Trophoblast cell (in vitro differentiated cells and primary cell): ENCODE results near the gene SUCLG2.

ENCODE experiments used
- DNase-seq, 2 donors: peaks; one replicate each; pipeline ENCODE4 v3.0.0-alpha.2; 2016
- H2AFZ ChIP-seq: 2 replicates; pipeline ENCODE4 v1.6.1; 2013; ENCODE audit warnings: low read length, moderate library complexity, mild to moderate bottlenecking; ENCODE audit not compliant: insufficient read depth, poor library complexity
- H2AK5ac ChIP-seq: 2 replicates; pipeline ENCODE4 v1.6.1; 2013; ENCODE audit warnings: mild to moderate bottlenecking, low read length
- H2BK120ac ChIP-seq: 2 replicates; pipeline ENCODE4 v1.6.1; 2013; ENCODE audit warnings: low read length, mild to moderate bottlenecking, moderate library complexity; ENCODE audit not compliant: insufficient read depth, poor library complexity
- H2BK12ac ChIP-seq: 2 replicates; pipeline ENCODE4 v1.6.1; 2013; ENCODE audit warnings: mild to moderate bottlenecking, low read length, moderate library complexity
- H2BK5ac ChIP-seq: 2 replicates; pipeline ENCODE4 v1.6.1; 2013; ENCODE audit warnings: low read length, low read depth, moderate library complexity, mild to moderate bottlenecking; ENCODE audit not compliant: poor library complexity
- H3K14ac ChIP-seq: 2 replicates; pipeline ENCODE4 v1.6.1; 2013; ENCODE audit warnings: mild to moderate bottlenecking, low read length
- H3K18ac ChIP-seq: 2 replicates; pipeline ENCODE4 v1.6.1; 2013; ENCODE audit warnings: mild to moderate bottlenecking, low read length
- H3K23ac ChIP-seq: 2 replicates; pipeline ENCODE4 v1.6.1; 2013; ENCODE audit warnings: low read length
- H3K27ac ChIP-seq: 2 replicates; pipeline ENCODE4 v1.5.1; 2013; ENCODE audit warnings: low read depth, mild to moderate bottlenecking, inconsistent platforms, low read length, moderate library complexity
- H3K27me3 ChIP-seq: 2 replicates; pipeline ENCODE4 v1.6.1; 2013; ENCODE audit warnings: inconsistent platforms, mild to moderate bottlenecking, low read length, moderate library complexity; ENCODE audit not compliant: insufficient read depth
- H3K36me3 ChIP-seq, 2 experiments: 1 replicate in 1 of 2; 2 replicates in 1 of 2; pipeline ENCODE4 v1.6.1; 2013; ENCODE audit warnings: low read length in 2 of 2, mild to moderate bottlenecking in 2 of 2, moderate library complexity in 1 of 2; ENCODE audit not compliant: insufficient read depth in 2 of 2, control insufficient read depth in 1 of 2
- H3K4ac ChIP-seq: 2 replicates; pipeline ENCODE4 v1.6.1; 2013; ENCODE audit warnings: low read depth, mild to moderate bottlenecking, low read length, moderate library complexity
- H3K4me1 ChIP-seq, 2 experiments: 1 replicate in 1 of 2; 2 replicates in 1 of 2; pipeline ENCODE4 v1.6.1; 2013; ENCODE audit warnings: low read length in 2 of 2, mild to moderate bottlenecking in 2 of 2, moderate library complexity in 1 of 2; ENCODE audit not compliant: insufficient read depth in 2 of 2, control insufficient read depth in 1 of 2
- H3K4me2 ChIP-seq: 2 replicates; pipeline ENCODE4 v1.6.1; 2013; ENCODE audit warnings: inconsistent platforms, mild to moderate bottlenecking, low read length, moderate library complexity
- H3K4me3 ChIP-seq: 2 replicates; pipeline ENCODE4 v1.5.1; 2013; ENCODE audit warnings: mild to moderate bottlenecking, low read depth, low read length, inconsistent platforms
- H3K79me1 ChIP-seq: one replicate; pipeline ENCODE4 v1.6.1; 2013; ENCODE audit warnings: low read length
- H3K79me2 ChIP-seq: 2 replicates; pipeline ENCODE4 v1.6.1; 2013; ENCODE audit warnings: low read length, mild to moderate bottlenecking; ENCODE audit not compliant: control insufficient read depth, insufficient read depth, poor library complexity
- H3K9ac ChIP-seq: 2 replicates; pipeline ENCODE4 v1.6.1; 2013; ENCODE audit warnings: mild to moderate bottlenecking, low read length
- H3K9me3 ChIP-seq: 2 replicates; pipeline ENCODE4 v1.6.1; 2013; ENCODE audit warnings: low read depth, mild to moderate bottlenecking, control low read depth, inconsistent platforms, low read length; ENCODE audit not compliant: insufficient read depth
- H4K12ac ChIP-seq: 2 replicates; pipeline ENCODE4 v1.6.1; 2013; ENCODE audit warnings: low read depth, mild to moderate bottlenecking, low read length, moderate library complexity
- H4K8ac ChIP-seq: 2 replicates; pipeline ENCODE4 v1.6.1; 2013; ENCODE audit warnings: low read depth, mild to moderate bottlenecking, low read length, moderate library complexity
- H4K91ac ChIP-seq: one replicate; pipeline ENCODE4 v1.6.1; 2013; ENCODE audit warnings: low read depth, mild to moderate bottlenecking, low read length, moderate library complexity
- WGBS: extraction: QIAGEN DNeasy Blood & Tissue Kit; methylation state at CpG from one replicate; pipeline ENCODE4 v1.1.7; 2013; ENCODE audit warnings: missing lambda C conversion rate; ENCODE audit not compliant: insufficient read length, insufficient coverage; ENCODE audit errors: extremely low coverage; 5-methylcytosine and 5-hydroxymethylcytosine counted together

The SUCLG2 gene

GRCh38 chr3:67595424-67595823, 59.0 kb downstream of the SUCLG2 start:
- no peaks in the 10 kb centered on the region for H3K79me2 ChIP-seq
- no peaks in the 10 kb centered on the region for H3K9me3 ChIP-seq
- no peak overlapping the region for H4K8ac ChIP-seq
- no peak overlapping the region for H3K14ac ChIP-seq
- H2BK120ac ChIP-seq, result no peak overlapping the region
- H2AFZ ChIP-seq, result no peak overlapping the region
- no peak overlapping the region for H2BK12ac ChIP-seq
- no peak overlapping the region for H3K4me2 ChIP-seq
- H3K4me3 ChIP-seq, result no peak overlapping the region
- DNase-seq, result no peak
- no peak overlapping the region for H4K12ac ChIP-seq
- no peak overlapping the region for H3K23ac ChIP-seq
- H3K4ac ChIP-seq, result no peak overlapping the region
- no peak overlapping the region for H3K18ac ChIP-seq
- H3K9ac ChIP-seq, result no peak overlapping the region
- no peaks in the 10 kb centered on the region for H3K79me1 ChIP-seq
- H3K27ac ChIP-seq, result no peak overlapping the region
- no peaks in the 10 kb centered on the region for H3K4me1 ChIP-seq
- H2AK5ac ChIP-seq, result no peak overlapping the region
- no peak overlapping the region for H2BK5ac ChIP-seq
- H3K36me3 ChIP-seq, result no peaks in the 10 kb centered on the region
- no peaks in the 10 kb centered on the region for H3K27me3 ChIP-seq
- H4K91ac ChIP-seq, result no peak overlapping the region
- WGBS, result no CpG with 5 or more reads among the region's 3 CpGs

GRCh38 chr3:67593761-67594234, 60.6 kb downstream of the SUCLG2 start:
- Histone ChIP-seq H3K27ac (no peak overlapping the region), H4K91ac (no peak overlapping the region), H3K36me3 (no peaks in the 10 kb centered on the region), H3K18ac (no peak overlapping the region), H3K27me3 (no peaks in the 10 kb centered on the region), H3K23ac (no peak overlapping the region), H3K79me2 (no peaks in the 10 kb centered on the region), H3K4ac (no peak overlapping the region), H4K12ac (no peak overlapping the region), H3K4me3 (no peak overlapping the region), H3K9me3 (no peaks in the 10 kb centered on the region), H3K14ac (no peak overlapping the region), H3K4me2 (no peak overlapping the region), H4K8ac (no peak overlapping the region), H2AK5ac (no peak overlapping the region), H2BK5ac (no peak overlapping the region), H3K79me1 (no peaks in the 10 kb centered on the region), H3K9ac (no peak overlapping the region), H2AFZ (no peak overlapping the region), H3K4me1 (no peaks in the 10 kb centered on the region), H2BK12ac (no peak overlapping the region), H2BK120ac (no peak overlapping the region)
- peak; percentile 62 to 79 for DNase-seq
- no CpG with 5 or more reads among the region's 4 CpGs for WGBS

GRCh38 chr3:67592057-67592456, 62.4 kb downstream of the SUCLG2 start:
- H3K18ac ChIP-seq, result no peak overlapping the region

GRCh38 chr3:67587811-67588210, 66.6 kb downstream of the SUCLG2 start:
- Histone ChIP-seq H3K18ac (no peak overlapping the region), H3K79me2 (no peaks in the 10 kb centered on the region), H4K91ac (no peak overlapping the region), H4K8ac (no peak overlapping the region), H4K12ac (no peak overlapping the region), H3K27ac (no peak overlapping the region), H2BK12ac (no peak overlapping the region), H3K23ac (no peak overlapping the region), H3K9ac (no peak overlapping the region), H2AK5ac (no peak overlapping the region), H2BK120ac (no peak overlapping the region), H3K4me3 (no peak overlapping the region), H3K14ac (no peak overlapping the region), H2BK5ac (no peak overlapping the region), H3K4me1 (no peaks in the 10 kb centered on the region), H3K4me2 (no peak overlapping the region), H2AFZ (no peak overlapping the region), H3K36me3 (no peaks in the 10 kb centered on the region), H3K9me3 (no peaks in the 10 kb centered on the region), H3K27me3 (no peaks in the 10 kb centered on the region), H3K79me1 (no peaks in the 10 kb centered on the region), H3K4ac (no peak overlapping the region)
- no peak for DNase-seq

More at GRCh38 chr3:67592057-67592456, 62.4 kb downstream of the SUCLG2 start:
- Histone ChIP-seq H3K4me3 (no peak overlapping the region), H2BK120ac (no peak overlapping the region), H3K4me1 (no peaks in the 10 kb centered on the region), H3K9ac (no peak overlapping the region), H3K9me3 (no peaks in the 10 kb centered on the region), H3K79me1 (no peaks in the 10 kb centered on the region), H3K36me3 (no peaks in the 10 kb centered on the region), H3K4ac (no peak overlapping the region), H4K8ac (no peak overlapping the region), H3K27ac (no peak overlapping the region), H3K27me3 (no peaks in the 10 kb centered on the region), H2BK5ac (no peak overlapping the region), H4K12ac (no peak overlapping the region), H3K14ac (no peak overlapping the region), H2AFZ (no peak overlapping the region), H2BK12ac (no peak overlapping the region), H3K79me2 (no peaks in the 10 kb centered on the region), H3K4me2 (no peak overlapping the region), H4K91ac (no peak overlapping the region), H3K23ac (no peak overlapping the region), H2AK5ac (no peak overlapping the region)
- no peak for DNase-seq
